ENCODE measurements around the gene PIAS2. TPM values are rescaled to one million over a fixed set of nuclear protein-coding genes. Genes with fewer than 3 reads are reported as not detected.
A peak's percentile ranks its signal among the peaks of the same experiment; 100 is the strongest.

PIAS2 gene
- total and polyA plus RNA-seq, 2 of the 13 experiments (the other 11 are each of a cell fraction or from before 2014, with no cell fraction given) = 12.2 to 12.7 TPM

DNA sequence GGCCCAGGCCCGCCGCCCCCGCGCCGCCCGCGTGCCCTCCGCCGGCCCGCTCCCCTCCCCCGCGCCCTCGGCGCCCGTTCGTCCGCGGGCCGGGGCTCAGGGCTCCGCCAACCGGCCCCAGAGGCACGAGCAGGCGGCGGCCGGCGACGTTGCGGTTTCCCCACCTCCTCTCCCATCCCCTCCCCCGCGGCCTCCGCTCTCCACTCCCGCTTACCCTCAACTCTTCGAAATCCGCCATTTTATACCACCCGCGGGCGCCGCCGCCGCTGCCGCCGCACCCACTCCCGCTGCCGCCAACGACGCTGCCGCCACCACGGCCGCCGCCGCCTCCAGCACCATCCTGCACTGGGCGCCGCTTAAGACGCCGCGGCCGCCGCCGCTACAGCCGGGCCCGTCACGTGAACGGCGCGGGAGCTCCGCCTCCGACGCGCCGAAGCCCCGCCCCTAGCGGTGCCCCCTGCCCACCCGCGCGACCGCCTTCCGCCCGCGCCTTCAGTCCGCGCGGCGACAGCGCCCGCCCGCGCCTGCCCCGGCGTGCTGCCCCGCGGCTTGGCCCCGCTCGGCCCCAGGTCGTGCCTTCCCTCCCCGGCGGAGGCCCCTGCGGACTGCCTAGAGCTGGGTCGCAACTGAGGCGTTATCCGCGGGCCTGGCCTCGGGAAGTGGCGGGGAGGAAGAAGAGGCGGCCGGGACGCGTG, at the start of gene PIAS2, which contains the start of gene KATNAL2 (continued):
- TF ChIP-seq, protein P1, sequence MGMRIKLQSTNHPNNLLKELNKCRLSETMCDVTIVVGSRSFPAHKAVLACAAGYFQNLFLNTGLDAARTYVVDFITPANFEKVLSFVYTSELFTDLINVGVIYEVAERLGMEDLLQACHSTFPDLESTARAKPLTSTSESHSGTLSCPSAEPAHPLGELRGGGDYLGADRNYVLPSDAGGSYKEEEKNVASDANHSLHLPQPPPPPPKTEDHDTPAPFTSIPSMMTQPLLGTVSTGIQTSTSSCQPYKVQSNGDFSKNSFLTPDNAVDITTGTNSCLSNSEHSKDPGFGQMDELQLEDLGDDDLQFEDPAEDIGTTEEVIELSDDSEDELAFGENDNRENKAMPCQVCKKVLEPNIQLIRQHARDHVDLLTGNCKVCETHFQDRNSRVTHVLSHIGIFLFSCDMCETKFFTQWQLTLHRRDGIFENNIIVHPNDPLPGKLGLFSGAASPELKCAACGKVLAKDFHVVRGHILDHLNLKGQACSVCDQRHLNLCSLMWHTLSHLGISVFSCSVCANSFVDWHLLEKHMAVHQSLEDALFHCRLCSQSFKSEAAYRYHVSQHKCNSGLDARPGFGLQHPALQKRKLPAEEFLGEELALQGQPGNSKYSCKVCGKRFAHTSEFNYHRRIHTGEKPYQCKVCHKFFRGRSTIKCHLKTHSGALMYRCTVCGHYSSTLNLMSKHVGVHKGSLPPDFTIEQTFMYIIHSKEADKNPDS (CRISPR knock-in tag; IDR thresholded peaks at IDR 0.05) = no peak
- TF ChIP-seq, protein P2, sequence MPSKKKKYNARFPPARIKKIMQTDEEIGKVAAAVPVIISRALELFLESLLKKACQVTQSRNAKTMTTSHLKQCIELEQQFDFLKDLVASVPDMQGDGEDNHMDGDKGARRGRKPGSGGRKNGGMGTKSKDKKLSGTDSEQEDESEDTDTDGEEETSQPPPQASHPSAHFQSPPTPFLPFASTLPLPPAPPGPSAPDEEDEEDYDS (CRISPR knock-in tag; IDR thresholded peaks at IDR 0.05) = peak; percentile 42; the same call in 1 of the 2 replicates
- TF ChIP-seq, protein P3, sequence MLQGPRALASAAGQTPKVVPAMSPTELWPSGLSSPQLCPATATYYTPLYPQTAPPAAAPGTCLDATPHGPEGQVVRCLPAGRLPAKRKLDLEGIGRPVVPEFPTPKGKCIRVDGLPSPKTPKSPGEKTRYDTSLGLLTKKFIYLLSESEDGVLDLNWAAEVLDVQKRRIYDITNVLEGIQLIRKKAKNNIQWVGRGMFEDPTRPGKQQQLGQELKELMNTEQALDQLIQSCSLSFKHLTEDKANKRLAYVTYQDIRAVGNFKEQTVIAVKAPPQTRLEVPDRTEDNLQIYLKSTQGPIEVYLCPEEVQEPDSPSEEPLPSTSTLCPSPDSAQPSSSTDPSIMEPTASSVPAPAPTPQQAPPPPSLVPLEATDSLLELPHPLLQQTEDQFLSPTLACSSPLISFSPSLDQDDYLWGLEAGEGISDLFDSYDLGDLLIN (CRISPR knock-in tag; IDR thresholded peaks at IDR 0.05; ENCODE audit: borderline replicate concordance) = no peak
- TF ChIP-seq, protein P4, sequence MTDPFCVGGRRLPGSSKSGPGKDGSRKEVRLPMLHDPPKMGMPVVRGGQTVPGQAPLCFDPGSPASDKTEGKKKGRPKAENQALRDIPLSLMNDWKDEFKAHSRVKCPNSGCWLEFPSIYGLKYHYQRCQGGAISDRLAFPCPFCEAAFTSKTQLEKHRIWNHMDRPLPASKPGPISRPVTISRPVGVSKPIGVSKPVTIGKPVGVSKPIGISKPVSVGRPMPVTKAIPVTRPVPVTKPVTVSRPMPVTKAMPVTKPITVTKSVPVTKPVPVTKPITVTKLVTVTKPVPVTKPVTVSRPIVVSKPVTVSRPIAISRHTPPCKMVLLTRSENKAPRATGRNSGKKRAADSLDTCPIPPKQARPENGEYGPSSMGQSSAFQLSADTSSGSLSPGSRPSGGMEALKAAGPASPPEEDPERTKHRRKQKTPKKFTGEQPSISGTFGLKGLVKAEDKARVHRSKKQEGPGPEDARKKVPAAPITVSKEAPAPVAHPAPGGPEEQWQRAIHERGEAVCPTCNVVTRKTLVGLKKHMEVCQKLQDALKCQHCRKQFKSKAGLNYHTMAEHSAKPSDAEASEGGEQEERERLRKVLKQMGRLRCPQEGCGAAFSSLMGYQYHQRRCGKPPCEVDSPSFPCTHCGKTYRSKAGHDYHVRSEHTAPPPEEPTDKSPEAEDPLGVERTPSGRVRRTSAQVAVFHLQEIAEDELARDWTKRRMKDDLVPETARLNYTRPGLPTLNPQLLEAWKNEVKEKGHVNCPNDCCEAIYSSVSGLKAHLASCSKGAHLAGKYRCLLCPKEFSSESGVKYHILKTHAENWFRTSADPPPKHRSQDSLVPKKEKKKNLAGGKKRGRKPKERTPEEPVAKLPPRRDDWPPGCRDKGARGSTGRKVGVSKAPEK (CRISPR knock-in tag; IDR thresholded peaks at IDR 0.05; ENCODE audit: borderline replicate concordance) = no peak
- TF ChIP-seq HMG20A (CRISPR knock-in tag; IDR thresholded peaks at IDR 0.05; ENCODE audit: borderline replicate concordance) = no peak
- peak; percentile 14; the same call in 1 of the 2 replicates for TF ChIP-seq RAD21 (CRISPR knock-in tag; IDR thresholded peaks at IDR 0.05)
- no peak for TF ChIP-seq ZNF775 (CRISPR knock-in tag; IDR thresholded peaks at IDR 0.05; ENCODE audit: borderline replicate concordance)
- no peak for TF ChIP-seq HNRNPH1 (optimal IDR thresholded peaks at IDR 0.05; ENCODE audit: low read depth, low read length)
- no peak for TF ChIP-seq FOSL2 (CRISPR knock-in tag; IDR thresholded peaks at IDR 0.05)
- TF ChIP-seq ZNF780A (CRISPR knock-in tag; IDR thresholded peaks at IDR 0.05) = no peak
- no peak; the same call in 1 of the 2 replicates for TF ChIP-seq ZNF891 (CRISPR knock-in tag; IDR thresholded peaks at IDR 0.05)
- TF ChIP-seq, protein P5, sequence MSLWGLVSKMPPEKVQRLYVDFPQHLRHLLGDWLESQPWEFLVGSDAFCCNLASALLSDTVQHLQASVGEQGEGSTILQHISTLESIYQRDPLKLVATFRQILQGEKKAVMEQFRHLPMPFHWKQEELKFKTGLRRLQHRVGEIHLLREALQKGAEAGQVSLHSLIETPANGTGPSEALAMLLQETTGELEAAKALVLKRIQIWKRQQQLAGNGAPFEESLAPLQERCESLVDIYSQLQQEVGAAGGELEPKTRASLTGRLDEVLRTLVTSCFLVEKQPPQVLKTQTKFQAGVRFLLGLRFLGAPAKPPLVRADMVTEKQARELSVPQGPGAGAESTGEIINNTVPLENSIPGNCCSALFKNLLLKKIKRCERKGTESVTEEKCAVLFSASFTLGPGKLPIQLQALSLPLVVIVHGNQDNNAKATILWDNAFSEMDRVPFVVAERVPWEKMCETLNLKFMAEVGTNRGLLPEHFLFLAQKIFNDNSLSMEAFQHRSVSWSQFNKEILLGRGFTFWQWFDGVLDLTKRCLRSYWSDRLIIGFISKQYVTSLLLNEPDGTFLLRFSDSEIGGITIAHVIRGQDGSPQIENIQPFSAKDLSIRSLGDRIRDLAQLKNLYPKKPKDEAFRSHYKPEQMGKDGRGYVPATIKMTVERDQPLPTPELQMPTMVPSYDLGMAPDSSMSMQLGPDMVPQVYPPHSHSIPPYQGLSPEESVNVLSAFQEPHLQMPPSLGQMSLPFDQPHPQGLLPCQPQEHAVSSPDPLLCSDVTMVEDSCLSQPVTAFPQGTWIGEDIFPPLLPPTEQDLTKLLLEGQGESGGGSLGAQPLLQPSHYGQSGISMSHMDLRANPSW (CRISPR knock-in tag; IDR thresholded peaks at IDR 0.05; ENCODE audit: borderline replicate concordance) = no peak
- 0 out of 2 replicates have a peak, but pooled peaks have one; percentile 33 for TF ChIP-seq MAF1 (CRISPR knock-in tag; IDR thresholded peaks at IDR 0.05; ENCODE audit: borderline replicate concordance)
- TF ChIP-seq ZNF180 (CRISPR knock-in tag; IDR thresholded peaks at IDR 0.05; ENCODE audit: borderline replicate concordance, low read depth) = no peak
- no peak for TF ChIP-seq TCF7 (IDR thresholded peaks at IDR 0.05; ENCODE audit: low read depth)
- TF ChIP-seq RXRB (CRISPR knock-in tag; IDR thresholded peaks at IDR 0.05; ENCODE audit: borderline replicate concordance) = no peak
- no peak for TF ChIP-seq ZNF773 (CRISPR knock-in tag; IDR thresholded peaks at IDR 0.05; ENCODE audit: borderline replicate concordance)
- no peak for TF ChIP-seq ZFP62 (CRISPR knock-in tag; IDR thresholded peaks at IDR 0.05)
- TF ChIP-seq, protein P6, sequence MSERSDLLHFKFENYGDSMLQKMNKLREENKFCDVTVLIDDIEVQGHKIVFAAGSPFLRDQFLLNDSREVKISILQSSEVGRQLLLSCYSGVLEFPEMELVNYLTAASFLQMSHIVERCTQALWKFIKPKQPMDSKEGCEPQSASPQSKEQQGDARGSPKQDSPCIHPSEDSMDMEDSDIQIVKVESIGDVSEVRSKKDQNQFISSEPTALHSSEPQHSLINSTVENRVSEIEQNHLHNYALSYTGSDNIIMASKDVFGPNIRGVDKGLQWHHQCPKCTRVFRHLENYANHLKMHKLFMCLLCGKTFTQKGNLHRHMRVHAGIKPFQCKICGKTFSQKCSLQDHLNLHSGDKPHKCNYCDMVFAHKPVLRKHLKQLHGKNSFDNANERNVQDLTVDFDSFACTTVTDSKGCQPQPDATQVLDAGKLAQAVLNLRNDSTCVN (CRISPR knock-in tag; IDR thresholded peaks at IDR 0.05; ENCODE audit: borderline replicate concordance) = no peak
